Activated CD4-positive, alpha-beta T cell treated with anti-CD3 and anti-CD28 coated beads, Interleukin-2, amount 10 ng/mL, durations not matched to agents 7 days and 5 days (primary cell): ENCODE results near the gene ABCA10. TPM values are rescaled to one million over a fixed set of nuclear protein-coding genes. Genes with fewer than 3 reads are reported as not detected.

Experiments
- CTCF ChIA-PET: fragments of 350-600 bp; sonication (Branson Sonifier 250); formaldehyde crosslinking; loops from one replicate; lab custom pipeline; 2021; ENCODE audit warnings: antibody characterized with exemption; lab: Charles Lee
- POLR2A ChIA-PET: fragments of 350-600 bp; sonication (Branson Sonifier 250); formaldehyde crosslinking; loops from one replicate; lab custom pipeline; 2021; ENCODE audit warnings: antibody characterized with exemption; lab: Charles Lee
- DNase-seq: peaks from one replicate; pipeline ENCODE4 v3.0.0-alpha.2; 2020
- H3K27ac Mint-ChIP-seq: one replicate; pipeline ENCODE4 v1.8.0; 2021; ENCODE audit warnings: mild to moderate bottlenecking, moderate library complexity, mixed read lengths
- H3K27me3 Mint-ChIP-seq: one replicate; pipeline ENCODE4 v1.8.0; 2021; ENCODE audit warnings: mixed read lengths
- H3K36me3 Mint-ChIP-seq: one replicate; pipeline ENCODE4 v1.8.0; 2021; ENCODE audit warnings: low read depth, mixed read lengths
- H3K4me1 Mint-ChIP-seq: one replicate; pipeline ENCODE4 v1.8.0; 2021; ENCODE audit warnings: mixed read lengths
- H3K4me3 Mint-ChIP-seq: one replicate; pipeline ENCODE4 v1.8.0; 2021; ENCODE audit warnings: mild to moderate bottlenecking, moderate library complexity, mixed read lengths
- H3K9me3 Mint-ChIP-seq: one replicate; pipeline ENCODE4 v1.8.0; 2021; ENCODE audit warnings: mixed read lengths
- total RNA-seq, 2 experiments: library from RNA; stranded (reverse); gene quantifications; one replicate each; pipeline ENCODE4 v1.2.3, GENCODE V29; 2021

Gene ABCA10
- total RNA-seq, 2 experiments from 2014 or later, result 1.6 to 1.7 TPM

DNA sequence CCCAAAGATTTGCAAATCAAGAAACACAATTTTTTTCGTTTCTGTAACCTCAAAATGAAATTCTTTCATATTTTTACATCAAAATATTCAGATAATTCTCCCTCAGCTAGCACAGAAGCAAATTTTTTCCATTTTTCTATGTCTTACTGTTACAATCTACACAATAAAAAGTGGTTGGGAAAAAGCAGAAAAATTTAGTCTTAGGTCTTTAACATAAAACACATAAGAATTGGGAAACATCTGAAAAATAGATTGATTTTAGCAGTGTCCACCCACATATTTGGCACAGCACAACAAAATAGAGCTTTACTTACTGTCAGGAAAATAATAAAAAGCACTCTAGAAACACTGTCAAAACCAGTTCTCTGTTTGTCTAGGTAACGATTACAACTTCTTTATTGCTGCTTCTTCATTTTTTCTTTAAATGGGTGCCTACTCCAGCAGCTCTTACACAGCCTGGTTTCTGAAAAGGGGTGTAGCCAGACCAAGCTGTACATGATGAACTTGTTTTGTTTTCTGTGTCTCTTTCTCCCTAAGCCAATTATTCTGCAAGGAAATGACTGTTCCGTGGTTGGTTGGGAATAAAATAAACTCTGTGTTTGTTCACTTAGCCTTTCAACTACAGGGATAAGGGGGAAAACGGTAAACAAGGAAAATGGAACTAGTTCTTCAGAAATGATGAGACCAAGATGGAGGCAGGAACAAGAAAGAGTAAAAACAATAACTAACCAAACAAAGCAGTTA lies 87.0 kb downstream of the ABCA10 start, which contains the start of gene ABCA6:
Gene ABCA6, minus strand, starts transcription at position 465 of the 744 bp plus-strand sequence. CDS start 1,192 bp downstream, outside the sequence.
- POLR2A ChIA-PET, result interaction anchor here (0.5 kb wide), 1 partner anchor 25 kb away, joined by 3 read pairs; no protein-coding TSS in a partner anchor
- H3K27me3 Mint-ChIP-seq, result peaks cover 8% of the 10 kb centered on the region

DNA sequence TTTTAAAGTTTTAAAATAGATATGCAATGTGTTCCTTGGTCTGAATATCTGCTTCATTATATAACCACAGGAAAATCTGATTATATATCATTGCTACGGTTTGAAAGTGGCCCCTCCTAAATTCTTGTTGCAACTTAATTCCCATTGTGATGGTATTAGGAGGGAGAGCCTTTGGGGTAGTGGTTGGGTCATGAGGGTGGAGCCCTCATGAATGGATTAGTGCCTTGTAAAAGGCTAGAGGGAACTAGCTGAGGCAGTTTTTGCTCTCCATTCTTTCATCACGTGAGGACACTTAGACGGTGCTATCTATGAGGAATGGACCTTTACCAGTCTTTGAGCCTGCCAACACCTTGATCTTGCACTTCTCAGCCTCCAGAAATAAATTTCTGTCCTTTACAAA lies 94.5 kb downstream of the ABCA10 start:
- Mint-ChIP-seq H3K36me3 (no peaks in the 10 kb centered on the region), H3K4me3 (no peak overlapping the region), H3K27me3 (no peaks in the 10 kb centered on the region), H3K4me1 (peaks cover 2% of the 10 kb centered on the region), H3K27ac (no peak overlapping the region), H3K9me3 (no peaks in the 10 kb centered on the region)
- no peak for DNase-seq
- POLR2A ChIA-PET, result no interaction called here
- CTCF ChIA-PET, result no interaction called here

More for the DNA sequence above, 87.0 kb downstream of the ABCA10 start, which contains the start of gene ABCA6:
- H3K4me1 Mint-ChIP-seq, result no peaks in the 10 kb centered on the region
- no peak within 1 kb of the TSS for H3K27ac Mint-ChIP-seq
- no peak for DNase-seq
- H3K4me3 Mint-ChIP-seq, result no peak within 1 kb of the TSS
- H3K36me3 Mint-ChIP-seq, result no peaks in the 10 kb centered on the region
- no peaks in the 10 kb centered on the region for H3K9me3 Mint-ChIP-seq
- CTCF ChIA-PET, result no interaction called here

DNA sequence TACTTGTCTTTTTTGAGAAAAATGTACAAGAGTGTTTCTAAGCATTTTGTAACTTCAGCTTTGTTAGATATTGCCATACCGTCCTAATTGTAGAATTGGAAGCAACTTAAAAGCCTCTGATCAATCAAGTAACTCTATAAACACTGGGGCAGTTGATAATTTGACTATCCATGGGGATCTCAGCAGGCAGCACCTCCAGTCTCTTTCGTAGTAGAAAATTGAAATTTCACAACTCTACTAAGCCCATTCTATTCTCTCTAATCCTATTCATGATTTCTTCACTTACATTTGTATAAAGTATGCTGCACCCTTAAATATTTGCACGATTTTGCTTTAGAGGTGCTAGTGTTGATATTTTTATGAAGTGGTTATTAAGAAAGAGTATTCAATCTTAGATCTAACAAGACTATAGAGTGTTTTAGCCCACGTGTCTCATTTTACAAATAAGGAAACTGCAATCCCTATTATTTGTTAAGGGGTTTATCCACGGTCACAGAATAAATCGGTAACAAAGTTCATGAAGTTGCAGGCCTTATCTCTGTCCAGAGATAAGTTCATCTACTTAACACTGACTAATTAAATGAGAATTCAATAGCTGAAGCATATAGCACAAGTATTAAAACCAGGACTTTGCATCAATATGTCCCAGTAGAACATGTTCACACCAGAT lies 97.9 kb downstream of the ABCA10 start:
- H3K27ac Mint-ChIP-seq, result no peak overlapping the region
- no peaks in the 10 kb centered on the region for H3K36me3 Mint-ChIP-seq
- H3K4me1 Mint-ChIP-seq, result peaks cover 2% of the 10 kb centered on the region
- ChIA-PET CTCF (interaction anchor here (1.2 kb wide), 1 partner anchor 527 kb away, joined by 3 read pairs; no protein-coding TSS in a partner anchor), POLR2A (no interaction called here)
- no peaks in the 10 kb centered on the region for H3K9me3 Mint-ChIP-seq
- H3K4me3 Mint-ChIP-seq, result no peak overlapping the region
- no peak for DNase-seq
- H3K27me3 Mint-ChIP-seq, result peaks cover 1% of the 10 kb centered on the region

DNA sequence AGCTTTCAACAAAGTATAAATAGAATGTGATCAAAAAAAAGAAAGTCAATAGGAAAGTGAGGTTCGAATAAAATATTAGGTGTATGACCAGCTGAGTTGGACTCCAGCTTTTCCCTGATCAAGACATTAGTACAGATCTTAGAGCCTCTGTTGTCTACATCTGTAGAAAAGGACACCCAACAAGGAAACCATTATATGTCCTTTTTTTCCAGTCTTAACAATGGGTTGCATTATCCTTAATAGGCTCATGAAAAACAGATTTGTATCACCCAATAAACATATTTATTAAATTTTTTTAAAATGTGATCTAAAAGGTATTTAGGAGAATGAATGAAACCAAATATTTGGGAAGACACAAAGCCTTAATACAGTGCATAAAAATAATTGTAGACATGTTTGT lies 105.0 kb downstream of the ABCA10 start:
- Mint-ChIP-seq H3K4me1 (no peaks in the 10 kb centered on the region), H3K27ac (no peak overlapping the region), H3K36me3 (no peaks in the 10 kb centered on the region), H3K4me3 (no peak overlapping the region), H3K9me3 (no peaks in the 10 kb centered on the region), H3K27me3 (peaks cover 6% of the 10 kb centered on the region)
- ChIA-PET POLR2A (no interaction called here), CTCF (interaction anchor here (0.6 kb wide), 1 partner anchor 353 kb away, joined by 4 read pairs; no protein-coding TSS in a partner anchor)
- DNase-seq, result no peak

DNA sequence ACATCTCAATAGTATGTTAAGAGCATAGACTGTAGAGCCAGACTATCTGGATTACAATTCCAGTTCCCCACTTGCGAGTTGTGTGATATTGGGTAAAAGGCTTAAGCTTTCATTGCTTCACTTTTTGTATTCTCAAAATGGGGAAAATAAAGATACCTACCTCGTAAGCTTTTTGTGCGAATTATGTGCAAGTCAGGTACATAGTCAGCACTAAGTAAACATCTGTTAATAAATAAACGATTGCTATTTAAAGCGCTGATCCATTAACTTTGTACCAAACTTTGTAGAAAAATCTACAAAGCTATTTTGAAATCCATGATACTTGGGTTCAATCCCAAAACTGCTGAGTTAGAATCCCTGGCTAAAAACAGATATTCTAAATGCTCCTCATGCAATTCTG lies 106.6 kb downstream of the ABCA10 start:
- Mint-ChIP-seq H3K4me1 (no peaks in the 10 kb centered on the region), H3K4me3 (no peak overlapping the region), H3K36me3 (no peaks in the 10 kb centered on the region), H3K9me3 (no peaks in the 10 kb centered on the region), H3K27ac (no peak overlapping the region), H3K27me3 (peaks cover 6% of the 10 kb centered on the region)
- POLR2A ChIA-PET, result no interaction called here
- CTCF ChIA-PET, result no interaction called here
- no peak for DNase-seq

DNA sequence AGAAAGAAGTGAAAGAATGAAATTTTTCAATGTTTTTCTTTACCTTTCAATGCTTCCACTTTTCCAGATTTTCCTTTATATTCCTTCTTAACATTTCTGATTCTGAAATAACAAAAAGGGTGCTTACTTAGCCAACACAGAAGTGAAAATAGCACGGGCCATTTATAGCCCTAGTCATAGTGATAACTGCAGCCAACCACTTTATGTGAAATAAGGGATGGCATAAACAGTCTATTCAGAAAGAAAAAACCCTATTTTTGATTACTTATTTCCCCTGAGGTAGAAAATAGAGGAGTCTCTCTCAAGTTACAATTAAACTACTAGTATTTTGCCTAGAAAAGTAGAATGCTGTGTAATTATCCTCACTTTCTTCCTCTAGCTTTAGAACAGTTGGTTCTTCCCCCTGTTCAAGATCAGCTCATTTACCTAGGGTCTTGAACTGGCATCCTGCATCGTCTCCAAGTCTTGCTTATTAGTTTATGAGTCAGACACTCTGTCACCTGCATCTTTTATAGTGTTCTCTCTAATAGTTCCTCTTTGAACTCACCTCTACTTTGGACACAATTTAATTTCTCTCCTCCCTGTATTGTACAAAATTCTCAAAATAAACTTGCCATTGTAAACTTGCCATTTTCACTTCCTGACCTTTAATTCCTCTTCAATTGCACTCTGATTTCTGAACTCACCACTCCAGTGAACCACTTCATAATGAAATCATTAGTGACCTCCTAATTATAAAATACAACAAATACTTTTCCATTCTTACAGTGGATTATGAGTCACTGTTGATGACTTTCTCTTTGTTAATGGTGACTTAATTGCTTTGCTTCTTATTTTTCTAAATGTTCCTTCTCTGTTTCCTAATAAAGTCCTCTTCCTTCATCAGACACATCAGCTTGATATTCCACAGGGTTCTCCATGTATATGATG lies 110.5 kb downstream of the ABCA10 start:
- Mint-ChIP-seq H3K4me1 (no peaks in the 10 kb centered on the region), H3K27ac (no peak overlapping the region), H3K4me3 (no peak overlapping the region), H3K36me3 (no peaks in the 10 kb centered on the region), H3K9me3 (no peaks in the 10 kb centered on the region), H3K27me3 (peaks cover 6% of the 10 kb centered on the region)
- ChIA-PET CTCF (interaction anchor here (0.6 kb wide), 1 partner anchor 672 kb away, joined by 4 read pairs; no protein-coding TSS in a partner anchor), POLR2A (no interaction called here)
- DNase-seq, result no peak

DNA sequence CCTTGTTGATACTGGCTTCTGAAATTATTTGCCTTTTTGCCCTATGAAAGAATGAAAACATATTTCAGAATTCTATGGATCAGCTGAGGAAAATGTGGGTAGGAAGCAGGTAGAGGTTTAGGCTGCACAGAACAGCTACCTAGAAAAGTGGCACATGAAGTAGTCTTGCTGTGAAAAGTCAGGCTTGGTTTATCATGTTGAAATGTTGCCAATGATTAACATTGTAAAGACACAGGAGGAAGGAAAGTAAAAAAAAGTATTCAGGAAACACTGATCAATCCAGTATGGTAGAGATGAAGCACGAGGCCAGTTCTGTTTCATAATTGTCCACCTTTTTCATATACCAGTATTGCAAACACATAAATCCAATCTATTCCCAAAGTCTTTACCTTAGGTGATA lies 116.8 kb downstream of the ABCA10 start:
- Mint-ChIP-seq H3K36me3 (no peaks in the 10 kb centered on the region), H3K9me3 (no peaks in the 10 kb centered on the region), H3K27me3 (no peaks in the 10 kb centered on the region), H3K27ac (no peak overlapping the region), H3K4me1 (no peaks in the 10 kb centered on the region), H3K4me3 (no peak overlapping the region)
- ChIA-PET POLR2A (no interaction called here), CTCF (no interaction called here)
- DNase-seq, result no peak

DNA sequence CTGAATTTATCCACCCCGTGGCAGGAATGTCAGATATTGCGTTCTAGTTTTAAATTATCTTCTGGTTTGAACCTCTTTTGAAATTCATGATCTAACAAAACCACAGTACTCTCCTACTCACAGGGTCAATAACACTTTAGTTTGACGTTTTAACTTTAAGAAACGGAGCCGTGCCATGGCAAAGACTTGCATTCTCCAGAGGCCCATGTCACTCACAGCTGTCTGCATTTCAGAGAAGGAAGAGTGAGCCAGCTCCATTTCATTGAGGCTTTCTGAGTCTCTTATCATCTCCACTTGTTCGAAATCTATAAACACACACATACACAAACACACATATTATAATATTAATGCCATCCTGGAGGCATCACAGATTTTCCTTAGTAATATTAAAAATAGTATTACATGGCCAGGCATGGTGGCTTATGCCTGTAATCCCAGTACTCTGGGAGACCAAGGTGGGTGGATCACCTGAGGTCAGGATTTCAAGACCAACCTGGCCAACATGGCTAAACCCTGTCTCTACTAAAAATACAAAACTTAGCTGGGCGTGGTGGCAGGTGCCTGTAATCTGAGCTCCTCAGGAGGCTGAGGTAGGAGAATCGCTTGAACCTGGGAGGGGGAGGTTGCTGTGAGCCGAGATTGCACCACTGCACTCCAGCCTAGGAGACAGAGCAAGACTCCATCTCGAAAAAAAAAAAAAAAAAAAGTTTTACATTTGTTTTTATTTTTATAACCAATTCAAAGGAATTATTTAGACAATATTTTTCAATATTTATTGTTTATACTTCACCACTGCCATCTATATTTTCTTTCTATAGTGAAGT lies 122.5 kb downstream of the ABCA10 start:
- Mint-ChIP-seq H3K27ac (no peak overlapping the region), H3K9me3 (no peaks in the 10 kb centered on the region), H3K27me3 (no peaks in the 10 kb centered on the region), H3K36me3 (no peaks in the 10 kb centered on the region), H3K4me1 (no peaks in the 10 kb centered on the region), H3K4me3 (no peak overlapping the region)
- ChIA-PET POLR2A (no interaction called here), CTCF (no interaction called here)
- no peak for DNase-seq

DNA sequence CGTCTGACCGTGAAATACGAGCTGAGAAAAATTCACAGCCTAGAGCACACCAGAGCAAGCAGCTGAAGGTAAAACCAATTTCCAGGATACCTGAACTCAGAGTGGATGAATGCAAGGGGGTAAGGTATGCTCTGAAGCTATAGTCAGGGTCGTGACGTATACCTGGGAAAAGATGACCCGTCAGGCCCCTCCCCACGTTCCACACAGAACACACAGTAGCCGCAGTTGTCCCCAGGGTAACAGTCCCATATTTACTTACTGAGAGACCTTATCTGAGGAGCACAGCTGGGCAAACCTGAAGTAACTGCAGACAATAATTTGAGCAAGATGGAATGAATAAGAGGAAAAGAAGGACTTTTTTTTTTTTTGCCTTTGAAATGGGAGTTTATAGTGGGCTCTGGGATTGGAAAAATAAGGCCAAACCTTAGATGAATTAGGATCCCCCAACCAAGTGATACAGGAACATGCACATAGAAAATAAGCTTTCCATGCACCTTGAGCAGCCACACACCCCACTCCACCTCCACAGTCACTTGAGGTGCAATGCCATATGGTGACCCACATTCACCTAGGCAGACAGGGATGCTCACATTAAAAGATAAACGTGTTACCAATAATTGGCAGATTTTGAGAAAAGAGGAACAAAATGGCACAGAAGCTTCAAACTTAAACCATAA lies 124.9 kb downstream of the ABCA10 start:
- H3K4me3 Mint-ChIP-seq, result no peak overlapping the region
- no peak for DNase-seq
- no peaks in the 10 kb centered on the region for H3K4me1 Mint-ChIP-seq
- CTCF ChIA-PET, result no interaction called here
- no peaks in the 10 kb centered on the region for H3K9me3 Mint-ChIP-seq
- H3K27ac Mint-ChIP-seq, result no peak overlapping the region
- no peaks in the 10 kb centered on the region for H3K27me3 Mint-ChIP-seq
- no peaks in the 10 kb centered on the region for H3K36me3 Mint-ChIP-seq
- POLR2A ChIA-PET, result no interaction called here

DNA sequence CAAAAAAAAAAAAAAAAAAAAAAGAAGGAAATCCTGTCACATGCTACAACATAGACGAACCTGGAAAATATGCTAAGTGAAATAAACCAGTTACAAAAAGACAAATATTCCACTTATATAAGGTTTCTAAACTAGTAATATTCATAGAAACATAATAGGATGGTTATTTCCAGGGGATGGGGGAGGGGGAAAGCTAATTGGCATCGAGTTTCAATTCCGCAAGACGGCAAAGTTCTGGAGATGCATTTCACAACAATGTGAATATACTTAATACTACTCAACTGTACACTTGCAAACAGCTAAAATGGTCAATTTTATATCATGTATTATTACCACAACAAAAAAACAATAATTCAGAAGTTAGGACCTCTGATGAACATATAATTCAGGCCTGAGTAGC lies 130.0 kb downstream of the ABCA10 start:
- ChIA-PET CTCF (no interaction called here), POLR2A (no interaction called here)
- Mint-ChIP-seq H3K27me3 (peaks cover 8% of the 10 kb centered on the region), H3K4me1 (no peaks in the 10 kb centered on the region), H3K27ac (no peak overlapping the region), H3K9me3 (no peaks in the 10 kb centered on the region), H3K36me3 (no peaks in the 10 kb centered on the region), H3K4me3 (no peak overlapping the region)
- no peak for DNase-seq
